Uterus (tissue), 2 donors: ENCODE results near the gene PMS1.

Experiments used
- POLR2A ChIP-seq, 2 donors: fragments of 450-650 bp; IDR thresholded peaks; one replicate each; pipeline ENCODE4 v1.6.1; 2016; ENCODE audit warnings: antibody characterized with exemption in 2 of 2, mild to moderate bottlenecking in 1 of 2, moderate library complexity in 1 of 2
- TF ChIP-seq, protein P1 (sequence below), 4 experiments: fragments of 200-600 bp in 2 of 4; fragments of 450-650 bp in 2 of 4; sonication (generic) in 2 of 4; IDR thresholded peaks; one replicate each; pipeline ENCODE4 v1.5.1; 2016 to 2019; ENCODE audit warnings: antibody characterized with exemption in 4 of 4, mild to moderate bottlenecking in 2 of 4, moderate library complexity in 1 of 4

DNA sequence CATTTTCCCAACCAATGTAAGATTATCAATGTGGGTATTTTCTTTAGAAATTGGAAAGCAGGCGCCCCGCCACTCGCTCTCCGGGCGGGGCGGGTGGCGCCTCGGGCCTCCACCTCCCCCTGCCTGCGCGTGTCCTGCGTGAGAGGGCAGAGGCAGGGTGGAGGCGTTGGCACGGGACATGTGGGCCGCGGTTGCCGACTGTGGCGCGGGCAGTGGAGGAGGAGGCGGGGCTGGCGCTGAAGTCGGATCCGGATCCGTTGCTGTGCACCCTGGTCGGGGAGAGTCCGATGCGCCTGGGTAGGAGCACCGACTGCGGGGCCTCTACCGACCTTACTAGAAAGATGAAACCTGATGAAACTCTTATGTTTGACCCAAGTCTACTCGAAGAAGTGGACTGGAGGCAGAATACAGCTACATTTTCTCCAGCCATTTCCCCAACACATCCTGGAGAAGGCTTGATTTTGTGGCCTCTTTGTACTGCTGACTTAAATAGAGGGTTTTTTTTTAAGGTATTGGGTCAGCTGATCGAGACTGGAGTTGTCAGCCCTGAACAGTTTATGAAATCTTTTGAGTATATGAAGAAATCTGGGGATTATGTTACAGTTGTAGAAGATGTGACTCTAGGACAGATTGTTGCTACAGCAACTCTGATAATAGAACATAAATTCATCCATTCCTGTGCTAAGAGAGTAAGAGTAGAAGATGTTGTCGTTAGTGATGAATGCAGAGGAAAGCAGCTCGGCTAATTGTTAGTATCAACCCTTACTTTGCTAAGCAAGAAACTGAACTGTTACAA is 37.9 kb downstream of the PMS1 start:
- TF ChIP-seq, protein P1, sequence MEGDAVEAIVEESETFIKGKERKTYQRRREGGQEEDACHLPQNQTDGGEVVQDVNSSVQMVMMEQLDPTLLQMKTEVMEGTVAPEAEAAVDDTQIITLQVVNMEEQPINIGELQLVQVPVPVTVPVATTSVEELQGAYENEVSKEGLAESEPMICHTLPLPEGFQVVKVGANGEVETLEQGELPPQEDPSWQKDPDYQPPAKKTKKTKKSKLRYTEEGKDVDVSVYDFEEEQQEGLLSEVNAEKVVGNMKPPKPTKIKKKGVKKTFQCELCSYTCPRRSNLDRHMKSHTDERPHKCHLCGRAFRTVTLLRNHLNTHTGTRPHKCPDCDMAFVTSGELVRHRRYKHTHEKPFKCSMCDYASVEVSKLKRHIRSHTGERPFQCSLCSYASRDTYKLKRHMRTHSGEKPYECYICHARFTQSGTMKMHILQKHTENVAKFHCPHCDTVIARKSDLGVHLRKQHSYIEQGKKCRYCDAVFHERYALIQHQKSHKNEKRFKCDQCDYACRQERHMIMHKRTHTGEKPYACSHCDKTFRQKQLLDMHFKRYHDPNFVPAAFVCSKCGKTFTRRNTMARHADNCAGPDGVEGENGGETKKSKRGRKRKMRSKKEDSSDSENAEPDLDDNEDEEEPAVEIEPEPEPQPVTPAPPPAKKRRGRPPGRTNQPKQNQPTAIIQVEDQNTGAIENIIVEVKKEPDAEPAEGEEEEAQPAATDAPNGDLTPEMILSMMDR (IDR thresholded peaks at IDR 0.05), result no peak
- no peak for TF ChIP-seq POLR2A (IDR thresholded peaks at IDR 0.05)
